CMK (cell line): ENCODE results near the gene RFX7.
"Not testable (repeated sequence)": the region's sequence is repeated elsewhere in the genome, so short reads cannot be mapped to it uniquely, and the experiment has no call there.

Experiments used
- DNase-seq: peaks from one replicate; pipeline ENCODE4 v3.0.0-alpha.2; 2010; ENCODE audit warnings: low read depth

The RFX7 gene

DNA sequence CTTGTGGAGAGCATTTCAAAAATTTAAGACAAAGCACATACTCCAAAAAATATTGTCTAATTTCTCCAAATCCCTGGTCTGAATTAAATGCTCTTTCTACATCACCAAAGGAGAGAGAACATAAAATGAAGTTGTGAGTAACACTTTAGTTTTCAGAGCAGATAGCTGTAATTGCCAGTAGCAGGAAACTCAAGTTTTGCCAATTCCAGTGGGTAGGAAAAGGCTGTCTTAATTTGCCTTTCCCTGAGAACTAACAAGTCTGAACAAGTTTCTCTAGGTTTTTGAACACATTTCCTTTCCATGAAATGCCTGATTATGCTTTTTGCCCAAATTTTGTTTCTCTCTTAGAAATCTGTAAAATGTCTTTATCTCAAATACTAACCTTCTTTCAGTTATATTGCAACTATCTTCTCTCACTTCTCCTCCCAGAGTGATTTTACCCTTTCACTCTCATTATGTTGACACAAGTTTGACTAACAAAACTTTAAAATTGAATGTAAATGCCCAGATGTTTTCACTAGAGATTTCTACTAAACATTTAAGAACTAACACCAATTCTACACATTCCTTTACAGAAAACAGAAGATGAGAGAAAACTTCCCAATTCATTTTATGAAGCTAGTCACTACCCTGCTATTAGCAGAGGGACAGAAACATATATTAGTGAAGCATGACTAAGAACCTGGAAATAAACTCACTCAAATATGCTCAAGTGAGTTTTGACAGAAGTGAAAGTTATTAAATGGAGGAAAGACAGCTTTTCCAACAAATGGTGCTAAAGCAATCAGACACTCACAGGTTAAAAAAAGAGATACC, 38.4 kb downstream of the RFX7 start:
- DNase-seq = no peak

DNA sequence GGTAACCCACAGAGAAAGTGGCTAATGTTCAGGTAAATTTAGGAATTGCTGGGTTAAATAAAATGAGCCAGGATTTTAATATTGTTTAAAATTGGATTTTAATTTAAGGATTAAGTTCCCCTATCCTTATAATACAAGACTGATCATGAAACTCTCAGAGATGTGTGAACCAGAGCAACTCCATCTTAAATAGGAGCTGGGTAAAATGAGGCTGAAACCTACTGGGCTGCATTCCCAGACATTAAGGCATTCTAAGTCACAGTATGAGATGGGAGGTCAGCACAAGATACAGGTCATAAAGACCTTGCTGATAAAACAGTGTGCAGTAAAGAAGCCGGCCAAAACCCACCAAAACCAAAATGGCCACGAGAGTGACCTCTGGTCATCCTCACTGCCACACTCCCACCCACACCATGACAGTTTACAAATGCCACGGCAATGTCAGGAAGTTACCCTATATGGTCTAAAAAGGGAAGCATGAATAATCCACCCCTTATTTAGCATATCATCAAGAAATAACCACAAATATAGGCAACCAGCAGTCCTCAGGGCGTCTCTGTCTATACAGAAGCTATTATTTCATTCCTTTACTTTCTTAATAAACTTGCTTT, 40.3 kb downstream of the RFX7 start:
- DNase-seq = not testable (repeated sequence)

DNA sequence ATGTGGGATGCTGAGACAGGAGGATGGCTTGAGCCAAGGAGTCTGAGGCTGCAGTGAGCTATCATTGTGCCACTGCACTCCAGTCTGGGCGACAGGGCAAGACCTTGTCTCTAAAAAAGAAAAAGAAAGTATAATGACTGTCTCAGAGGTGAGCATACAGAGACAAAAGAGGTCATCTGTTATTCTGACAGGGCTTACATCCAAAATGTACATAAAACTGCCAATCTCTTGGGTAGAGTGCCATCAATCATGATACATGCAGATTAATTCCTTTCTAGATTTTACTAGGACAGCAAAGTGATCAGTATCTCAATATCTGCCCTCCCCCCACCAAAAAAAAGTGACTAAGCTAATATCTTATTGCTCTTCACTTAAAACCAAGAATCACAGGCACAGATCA, 41.0 kb downstream of the RFX7 start:
- DNase-seq = no peak

DNA sequence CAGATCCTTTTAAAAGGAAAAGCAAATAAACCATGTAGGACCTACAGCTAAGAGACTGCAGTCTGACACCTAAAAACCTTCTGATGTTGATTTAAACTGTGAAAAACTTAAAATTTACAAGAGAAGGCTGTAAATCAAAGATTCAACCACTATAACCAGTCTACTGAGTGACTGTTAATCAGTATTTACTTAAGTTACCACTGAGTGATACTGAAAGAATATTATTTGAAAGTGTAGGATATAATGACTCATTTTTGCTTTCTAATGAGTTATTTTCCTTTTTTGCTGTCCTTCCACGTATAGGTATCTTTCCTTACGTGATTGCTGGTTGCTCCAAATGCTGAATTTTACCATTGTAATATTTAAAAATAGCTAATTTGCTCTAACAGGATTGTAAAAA, 44.6 kb downstream of the RFX7 start:
- no peak for DNase-seq

GRCh38 chr15:56194035-56194434, 49.6 kb downstream of the RFX7 start:
- no peak for DNase-seq

- DNase-seq = no peak
Observed at GRCh38 chr15:56192659-56193442, 50.8 kb downstream of the RFX7 start.

GRCh38 chr15:56187665-56188064, 56.0 kb downstream of the RFX7 start:
- no peak for DNase-seq

GRCh38 chr15:56185980-56186379, 57.7 kb downstream of the RFX7 start:
- no peak for DNase-seq

DNA sequence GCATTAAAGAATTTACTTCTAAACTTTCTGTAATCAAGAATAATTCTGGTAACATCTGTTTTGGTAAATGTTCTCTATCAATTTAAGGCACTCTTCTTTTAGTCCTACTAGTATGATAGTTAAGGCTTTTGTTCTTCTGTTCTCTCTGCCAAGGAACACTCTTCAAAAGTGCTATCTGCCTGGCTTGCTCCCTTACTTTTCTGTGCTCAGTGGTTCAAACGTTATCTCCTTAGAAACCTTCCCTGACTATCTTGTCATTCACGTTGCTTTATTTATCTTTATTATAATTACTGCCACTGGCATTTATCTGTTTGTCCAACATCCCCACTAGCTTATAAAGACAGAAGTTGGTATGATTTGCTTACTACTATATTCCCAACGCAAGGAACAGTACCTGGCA, 59.2 kb downstream of the RFX7 start:
- DNase-seq = no peak

GRCh38 chr15:56180851-56181250, 62.8 kb downstream of the RFX7 start:
- no peak for DNase-seq

GRCh38 chr15:56176996-56177395, 66.7 kb downstream of the RFX7 start:
- no peak for DNase-seq

- DNase-seq = no peak
Observed at GRCh38 chr15:56175788-56176187, 67.9 kb downstream of the RFX7 start.

- no peak for DNase-seq
Observed at GRCh38 chr15:56174649-56175048, 69.0 kb downstream of the RFX7 start.

DNA sequence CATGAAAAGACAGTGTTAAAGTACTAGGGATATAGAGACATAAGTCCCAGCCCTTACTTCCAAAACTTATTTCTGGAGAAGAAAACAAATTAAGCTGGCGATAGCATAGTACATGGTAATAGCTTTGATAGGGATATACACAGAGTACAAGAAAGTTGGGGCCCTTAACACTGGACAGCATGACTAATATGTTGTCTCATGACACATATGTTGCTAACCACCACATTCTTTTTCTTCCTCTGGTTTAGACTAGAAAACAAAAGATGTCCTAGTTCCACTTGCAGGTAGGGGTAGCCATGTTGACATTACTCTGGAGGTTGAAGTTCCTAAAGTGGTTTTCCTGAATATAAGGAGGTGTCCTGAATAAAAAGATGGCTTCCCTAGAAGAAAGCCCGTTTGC, 75.3 kb downstream of the RFX7 start:
- no peak for DNase-seq

DNA sequence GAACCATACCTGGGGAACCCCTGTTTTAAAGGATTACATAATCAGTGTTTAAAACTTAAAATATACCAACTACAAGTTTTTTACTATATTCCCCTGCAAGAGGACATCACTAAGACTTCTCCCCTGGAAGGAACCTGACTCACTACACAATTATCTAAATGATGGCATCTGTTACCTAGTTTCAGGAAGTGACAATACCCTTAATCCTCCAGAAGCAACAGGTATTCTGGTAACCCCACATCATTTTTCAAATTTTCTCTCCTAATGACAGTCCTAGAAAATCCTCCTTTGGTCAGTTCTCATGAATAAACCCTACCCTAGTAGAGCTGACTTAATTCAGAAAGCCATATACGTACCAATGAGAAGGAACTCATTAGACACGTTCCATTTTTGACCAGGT, 78.4 kb downstream of the RFX7 start:
- no peak for DNase-seq

DNA sequence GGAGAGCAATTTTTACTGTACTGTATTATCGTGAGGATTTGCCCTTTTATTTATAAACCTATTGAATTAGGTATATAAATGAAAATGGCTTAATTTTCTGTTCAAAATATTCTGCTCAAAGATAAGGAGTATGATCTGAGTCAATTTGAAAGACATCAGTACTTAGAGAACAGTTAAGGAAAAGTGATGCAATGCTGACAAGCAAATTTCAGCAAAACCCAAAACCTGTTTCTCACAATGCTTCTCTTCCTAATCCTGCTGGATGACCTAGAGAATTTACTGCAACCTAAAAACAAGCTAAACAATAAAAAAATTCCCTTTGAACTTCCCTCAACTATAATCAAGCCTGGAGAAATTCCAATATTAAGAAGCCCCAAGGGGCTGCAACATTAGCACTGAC, 82.7 kb downstream of the RFX7 start:
- DNase-seq = no peak

- DNase-seq = no peak
Observed at GRCh38 chr15:56156877-56157276, 86.8 kb downstream of the RFX7 start.

GRCh38 chr15:56155278-56155677, 88.4 kb downstream of the RFX7 start:
- not testable (repeated sequence) for DNase-seq

GRCh38 chr15:56154768-56155167, 88.9 kb downstream of the RFX7 start:
- DNase-seq = not testable (repeated sequence)

DNA sequence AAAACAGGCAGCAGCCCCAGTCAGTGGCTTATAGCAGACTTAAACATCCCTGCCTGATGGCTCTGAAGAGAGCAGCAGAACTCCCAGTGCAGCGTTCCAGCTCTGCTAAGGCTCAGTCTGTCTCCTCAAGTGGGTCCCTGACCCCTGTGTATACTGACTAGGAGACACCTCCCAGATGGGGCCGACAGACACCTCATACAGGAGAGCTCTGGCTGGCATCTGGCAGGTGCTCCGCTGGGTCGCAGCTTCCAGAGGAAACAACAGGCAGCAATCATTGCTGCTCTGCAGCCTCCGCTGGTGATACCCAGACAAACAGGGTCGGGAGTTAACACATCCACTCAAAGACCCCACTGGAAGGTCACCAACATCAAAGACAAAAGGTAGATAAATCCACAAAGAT, 93.5 kb downstream of the RFX7 start:
- DNase-seq = no peak

DNA sequence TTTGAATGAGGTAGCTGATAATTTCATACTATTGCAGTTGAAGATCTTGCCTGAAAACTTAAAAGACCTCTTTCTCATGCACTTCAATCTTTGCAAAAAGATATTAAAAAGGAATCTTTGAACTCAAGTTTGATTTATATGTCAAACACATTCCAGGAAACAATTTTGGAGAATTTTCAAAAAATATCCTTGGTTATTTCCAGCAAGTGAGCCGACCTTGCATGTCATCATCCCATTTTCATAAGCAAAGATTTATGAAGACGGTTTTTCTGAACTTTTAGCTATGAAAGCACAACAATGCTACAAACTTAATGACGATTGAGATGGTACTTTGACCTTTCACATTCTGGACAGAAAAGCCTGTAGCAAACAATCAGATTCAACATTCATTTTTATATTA, 95.6 kb downstream of the RFX7 start:
- DNase-seq = no peak

DNA sequence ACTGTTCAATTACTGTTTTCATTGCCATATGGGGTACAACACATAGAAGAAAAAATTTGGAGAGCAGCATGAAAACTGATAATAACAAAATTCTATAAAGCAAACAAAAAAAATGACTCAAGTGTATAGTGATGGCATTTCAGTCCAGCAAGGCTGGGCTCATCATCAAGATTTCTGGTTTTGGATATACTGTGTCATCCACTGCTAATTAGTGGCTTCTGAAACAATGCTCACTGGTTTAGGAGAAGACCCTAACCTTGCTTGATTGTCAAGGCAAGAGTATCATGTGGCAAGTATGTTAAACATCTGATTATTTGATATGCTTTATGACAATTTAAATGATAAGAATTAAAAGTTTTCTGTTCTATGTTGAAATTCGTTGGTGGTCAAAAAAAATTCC, 96.9 kb downstream of the RFX7 start:
- no peak for DNase-seq

DNA sequence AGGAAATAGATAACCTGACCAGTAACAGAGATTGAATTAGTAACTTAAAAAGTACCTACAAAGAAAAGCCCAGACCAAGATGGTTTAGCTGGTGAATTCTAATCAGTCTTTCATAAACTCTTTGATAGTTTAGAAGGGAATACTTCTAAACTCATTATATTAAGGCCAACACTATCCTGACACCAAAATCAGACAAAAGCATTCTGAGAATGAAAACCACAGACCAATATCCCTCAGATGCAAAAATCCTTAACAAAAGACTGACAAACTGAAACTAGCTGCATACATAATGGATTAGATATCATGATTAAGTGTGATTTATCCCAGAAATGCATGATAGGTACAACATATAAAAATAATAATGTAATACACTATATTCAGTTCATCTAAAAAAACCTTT, 115.6 kb downstream of the RFX7 start:
- DNase-seq = no peak
